Erythroblast (primary cell): Measurements from ENCODE around the gene NTRK2.

ENCODE experiments used
- GATA1 ChIP-seq: IDR thresholded peaks from 2 replicates; pipeline ENCODE4 v1.6.1; 2011; ENCODE audit warnings: low read depth, mild to moderate bottlenecking, control low read depth, low read length, moderate library complexity
- POLR2A ChIP-seq: IDR thresholded peaks from 2 replicates; pipeline ENCODE4 v1.6.1; 2011; ENCODE audit warnings: mild to moderate bottlenecking, low read length

DNA sequence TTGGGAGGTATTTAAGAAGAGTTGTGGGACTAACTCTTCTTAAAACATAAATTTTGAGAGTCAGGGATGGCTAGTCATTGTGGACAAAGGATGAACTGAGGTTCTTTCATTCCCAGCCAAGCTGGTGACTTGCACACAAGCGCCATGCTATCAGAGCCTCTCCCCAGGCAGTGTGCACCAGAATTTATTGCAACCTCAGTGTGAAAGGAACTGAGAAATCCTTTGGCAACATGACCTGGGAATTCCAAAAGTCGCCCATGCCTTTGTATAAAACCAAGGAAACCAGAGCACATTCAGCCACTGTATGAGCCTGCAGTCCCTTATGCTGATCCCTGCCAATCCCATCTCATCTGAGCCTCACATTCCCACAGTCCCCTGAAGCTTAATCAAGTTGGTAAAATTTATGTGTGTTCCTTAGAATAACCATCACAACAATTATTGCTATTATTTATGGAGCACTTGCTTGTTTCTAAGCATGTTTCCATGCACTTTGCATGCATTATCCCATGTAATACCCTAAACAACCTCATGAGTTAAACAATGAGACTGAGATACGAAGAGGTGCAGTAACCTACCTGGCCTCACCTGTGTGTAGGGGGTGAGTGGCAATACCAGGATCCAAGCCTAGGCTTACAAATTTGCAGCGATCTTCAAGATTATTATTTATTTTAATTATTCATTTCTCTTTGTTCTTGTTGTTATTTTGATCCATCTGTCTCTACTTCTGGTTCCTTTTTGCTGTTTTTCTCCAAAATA, 116.4 kb downstream of the NTRK2 start:
- TF ChIP-seq POLR2A = no peak
- TF ChIP-seq GATA1 = no peak
